ENCODE measurements around the gene SF3B1.
"Not testable (repeated sequence)": the region's sequence is repeated elsewhere in the genome, so short reads cannot be mapped to it uniquely, and the experiment has no call there.

The SF3B1 gene

GRCh38 chr2:197348721-197349360 lies 86.0 kb downstream of the SF3B1 start:
- TF ChIP-seq CTCF (IDR thresholded peaks at IDR 0.05; ENCODE audit: low read depth, low read length): no peak
- no peak for DNase-seq (ENCODE audit: extremely low read depth, low read depth)

- no peak for DNase-seq (ENCODE audit: extremely low read depth, low read depth)
Observed at GRCh38 chr2:197345846-197346370, 88.9 kb downstream of the SF3B1 start.

GRCh38 chr2:197343968-197344367 lies 90.9 kb downstream of the SF3B1 start:
- not testable (repeated sequence) for DNase-seq (ENCODE audit: extremely low read depth, low read depth)

More at GRCh38 chr2:197345846-197346370, 88.9 kb downstream of the SF3B1 start:
- no peak for TF ChIP-seq CTCF (IDR thresholded peaks at IDR 0.05; ENCODE audit: low read depth, low read length)

GRCh38 chr2:197340591-197340990 lies 94.2 kb downstream of the SF3B1 start:
- no peak for TF ChIP-seq CTCF (IDR thresholded peaks at IDR 0.05; ENCODE audit: low read depth, low read length)
- no peak for DNase-seq (ENCODE audit: extremely low read depth, low read depth)
